Kidney capillary endothelial cell (primary cell): ENCODE data around the gene VPS41.
A peak's percentile ranks its signal among the peaks of the same experiment; 100 is the strongest.
"Not testable (repeated sequence)": the region's sequence is repeated elsewhere in the genome, so short reads cannot be mapped to it uniquely, and the experiment has no call there.

Source experiments
- DNase-seq: peaks from one replicate; pipeline ENCODE4 v3.0.0-alpha.2; 2018; ENCODE audit warnings: low spot score

The VPS41 gene

GRCh38 chr7:38908759-38909335 lies at the start of gene VPS41:
Gene VPS41, minus strand, starts transcription at chr7:38909191. Its CDS starts 17 bp downstream, at chr7:38909174.
- peak; percentile 58 for DNase-seq

GRCh38 chr7:38955892-38956291 lies 46.9 kb upstream of the VPS41 start:
- DNase-seq, result no peak

GRCh38 chr7:38953971-38954370 lies 45.0 kb upstream of the VPS41 start:
- DNase-seq, result no peak

- no peak for DNase-seq
Measured at GRCh38 chr7:38953227-38953626, 44.2 kb upstream of the VPS41 start.

- DNase-seq, result no peak
Measured at GRCh38 chr7:38951213-38951612, 42.2 kb upstream of the VPS41 start.

- DNase-seq, result no peak
Measured at GRCh38 chr7:38950309-38950708, 41.3 kb upstream of the VPS41 start.

GRCh38 chr7:38947541-38947940 lies 38.5 kb upstream of the VPS41 start:
- not testable (repeated sequence) for DNase-seq

GRCh38 chr7:38942431-38943051 lies 33.5 kb upstream of the VPS41 start:
- no peak for DNase-seq

GRCh38 chr7:38940774-38941173 lies 31.8 kb upstream of the VPS41 start:
- DNase-seq, result no peak

GRCh38 chr7:38938589-38938988 lies 29.6 kb upstream of the VPS41 start:
- no peak for DNase-seq

GRCh38 chr7:38938001-38938485 lies 29.1 kb upstream of the VPS41 start:
- no peak for DNase-seq

GRCh38 chr7:38936641-38937040 lies 27.6 kb upstream of the VPS41 start:
- DNase-seq, result no peak

- no peak for DNase-seq
Measured at GRCh38 chr7:38934536-38934935, 25.5 kb upstream of the VPS41 start.

- no peak for DNase-seq
Measured at GRCh38 chr7:38934051-38934450, 25.1 kb upstream of the VPS41 start.

- DNase-seq, result peak; percentile 47
Measured at GRCh38 chr7:38932509-38933168, 23.6 kb upstream of the VPS41 start.

- DNase-seq, result no peak
Measured at GRCh38 chr7:38929460-38930171, 20.6 kb upstream of the VPS41 start.

- DNase-seq, result no peak
Measured at GRCh38 chr7:38928506-38928905, 19.5 kb upstream of the VPS41 start.

GRCh38 chr7:38927751-38928150 lies 18.8 kb upstream of the VPS41 start:
- no peak for DNase-seq

GRCh38 chr7:38920731-38921130 lies 11.7 kb upstream of the VPS41 start:
- DNase-seq, result no peak

GRCh38 chr7:38916396-38916795 lies 7.4 kb upstream of the VPS41 start:
- no peak for DNase-seq

GRCh38 chr7:38909870-38910269 lies 879 bp upstream of the VPS41 start:
- no peak for DNase-seq

- no peak for DNase-seq
Measured at GRCh38 chr7:38907766-38908165, 1.2 kb downstream of the VPS41 start.

- no peak for DNase-seq
Measured at GRCh38 chr7:38907066-38907465, 1.9 kb downstream of the VPS41 start.
